Right atrium auricular region (tissue), 2 donors: ENCODE measurements around the gene MPHOSPH8. TPM values are rescaled to one million over a fixed set of nuclear protein-coding genes. Genes with fewer than 3 reads are reported as not detected.

Experiments
- DNase-seq: peaks from one replicate; pipeline ENCODE4 v3.0.0-alpha.2; 2019; ENCODE audit warnings: low spot score
- H3K27ac ChIP-seq, 2 donors: fragments of 200-600 bp; sonication (generic); 1 replicate in 1 of 2; 2 replicates in 1 of 2; pipeline ENCODE4 v1.5.1; 2016 to 2019
- H3K27me3 ChIP-seq, 2 donors: fragments of 200-600 bp; sonication (generic); one replicate each; pipeline versions ENCODE4 v1.5.1 to v1.6.0; 2017 to 2019
- H3K36me3 ChIP-seq: fragments of 200-600 bp; sonication (generic); one replicate; pipeline ENCODE4 v1.5.1; 2016
- H3K4me1 ChIP-seq, 2 donors: fragments of 200-600 bp; sonication (generic); one replicate each; pipeline versions ENCODE4 v1.5.1 to v1.6.0; 2017 to 2019
- H3K4me3 ChIP-seq, 2 donors: fragments of 200-600 bp; sonication (generic); 1 replicate in 1 of 2; 2 replicates in 1 of 2; pipeline ENCODE4 v1.5.1; 2017 to 2019; ENCODE audit warnings: mild to moderate bottlenecking in 1 of 2, moderate library complexity in 1 of 2
- H3K9me3 ChIP-seq, 2 donors: fragments of 200-600 bp; sonication (generic); one replicate each; pipeline ENCODE4 v1.5.1; 2019
- total RNA-seq, 2 donors: library from RNA; depleted of rRNA; stranded (reverse); fragments of >200 nt; gene quantifications; one replicate each; pipeline ENCODE4 v1.1.0, GENCODE V29; 2016
- TF ChIP-seq, protein P1 (sequence below), 2 donors: fragments of 200-600 bp; sonication (generic); IDR thresholded peaks; one replicate each; pipeline ENCODE4 v1.5.1; 2019; ENCODE audit warnings: antibody characterized with exemption in 2 of 2

Gene MPHOSPH8
- total RNA-seq, 2 donors from 2014 or later: 20.8 to 26.8 TPM

DNA sequence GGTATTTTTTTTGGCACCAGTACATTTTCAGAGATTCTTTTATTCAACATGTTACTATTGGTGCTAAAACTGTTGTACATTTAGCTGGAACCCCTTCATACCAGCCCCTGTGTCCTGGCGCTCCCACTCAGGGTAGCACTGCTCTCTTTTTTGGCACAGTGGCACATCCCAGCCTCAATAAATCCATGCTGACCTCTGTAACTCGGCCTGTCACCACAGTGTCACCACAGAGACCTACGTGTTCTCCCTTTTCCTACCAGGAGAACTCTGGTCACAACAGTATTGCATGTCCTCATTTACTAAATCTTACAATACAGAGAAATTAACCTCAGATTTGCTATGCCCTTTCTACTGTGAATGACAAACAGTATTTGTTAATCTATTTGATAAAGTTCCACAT, 10.2 kb downstream of the MPHOSPH8 start:
- Histone ChIP-seq H3K27ac (no peak overlapping the region), H3K4me3 (no peak overlapping the region), H3K4me1 (no peaks in the 10 kb centered on the region), H3K36me3 (peaks cover 37% of the 10 kb centered on the region), H3K9me3 (no peaks in the 10 kb centered on the region), H3K27me3 (no peaks in the 10 kb centered on the region)
- TF ChIP-seq, protein P1, sequence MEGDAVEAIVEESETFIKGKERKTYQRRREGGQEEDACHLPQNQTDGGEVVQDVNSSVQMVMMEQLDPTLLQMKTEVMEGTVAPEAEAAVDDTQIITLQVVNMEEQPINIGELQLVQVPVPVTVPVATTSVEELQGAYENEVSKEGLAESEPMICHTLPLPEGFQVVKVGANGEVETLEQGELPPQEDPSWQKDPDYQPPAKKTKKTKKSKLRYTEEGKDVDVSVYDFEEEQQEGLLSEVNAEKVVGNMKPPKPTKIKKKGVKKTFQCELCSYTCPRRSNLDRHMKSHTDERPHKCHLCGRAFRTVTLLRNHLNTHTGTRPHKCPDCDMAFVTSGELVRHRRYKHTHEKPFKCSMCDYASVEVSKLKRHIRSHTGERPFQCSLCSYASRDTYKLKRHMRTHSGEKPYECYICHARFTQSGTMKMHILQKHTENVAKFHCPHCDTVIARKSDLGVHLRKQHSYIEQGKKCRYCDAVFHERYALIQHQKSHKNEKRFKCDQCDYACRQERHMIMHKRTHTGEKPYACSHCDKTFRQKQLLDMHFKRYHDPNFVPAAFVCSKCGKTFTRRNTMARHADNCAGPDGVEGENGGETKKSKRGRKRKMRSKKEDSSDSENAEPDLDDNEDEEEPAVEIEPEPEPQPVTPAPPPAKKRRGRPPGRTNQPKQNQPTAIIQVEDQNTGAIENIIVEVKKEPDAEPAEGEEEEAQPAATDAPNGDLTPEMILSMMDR (IDR thresholded peaks at IDR 0.05): no peak
- no peak for DNase-seq

DNA sequence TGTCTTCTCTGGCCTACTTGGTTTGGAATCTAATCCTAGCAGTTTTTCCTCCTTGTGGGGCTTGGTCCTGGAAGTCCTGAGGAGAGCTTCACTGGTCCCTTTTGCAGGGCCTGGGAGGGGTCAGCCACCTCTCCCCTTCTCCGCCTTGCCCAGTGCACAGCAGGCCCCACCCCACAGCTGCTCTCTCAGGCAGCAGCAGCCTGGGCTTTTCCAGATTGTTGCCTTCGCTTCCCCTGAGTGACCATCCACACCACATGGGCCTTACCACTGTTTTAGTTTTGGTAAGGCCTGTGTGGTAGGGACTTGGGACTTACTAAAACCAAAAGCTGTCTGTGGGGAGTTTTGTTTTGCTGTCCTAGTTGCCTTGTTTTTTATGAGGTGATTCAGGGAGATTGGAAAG, 11.5 kb downstream of the MPHOSPH8 start:
- Histone ChIP-seq H3K4me3 (no peak overlapping the region), H3K27ac (no peak overlapping the region), H3K9me3 (no peaks in the 10 kb centered on the region), H3K4me1 (no peaks in the 10 kb centered on the region), H3K27me3 (no peaks in the 10 kb centered on the region), H3K36me3 (peaks cover 44% of the 10 kb centered on the region)
- no peak for DNase-seq
- TF ChIP-seq, protein P1 (IDR thresholded peaks at IDR 0.05): no peak

DNA sequence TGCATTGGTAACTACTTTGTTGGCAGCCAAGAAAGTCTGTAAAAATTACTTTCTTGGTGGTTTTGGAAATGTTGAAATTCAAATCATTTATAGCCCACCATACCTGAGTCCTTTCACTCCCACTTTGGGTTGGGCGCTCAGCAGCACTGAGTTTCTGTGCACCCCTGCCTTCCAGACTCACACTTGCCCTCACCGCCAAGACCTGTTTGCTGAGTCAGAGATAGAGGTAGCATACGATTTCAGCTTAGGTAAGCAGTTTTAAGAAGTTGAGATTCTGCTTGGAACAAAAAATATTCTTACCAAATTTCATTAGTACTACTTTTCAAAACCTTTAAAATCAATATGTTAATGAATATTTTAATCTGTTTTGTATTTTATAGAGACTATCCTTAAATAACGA, 12.6 kb downstream of the MPHOSPH8 start:
- Histone ChIP-seq H3K27me3 (no peaks in the 10 kb centered on the region), H3K4me3 (no peak overlapping the region)
- TF ChIP-seq, protein P1 (IDR thresholded peaks at IDR 0.05): no peak

DNA sequence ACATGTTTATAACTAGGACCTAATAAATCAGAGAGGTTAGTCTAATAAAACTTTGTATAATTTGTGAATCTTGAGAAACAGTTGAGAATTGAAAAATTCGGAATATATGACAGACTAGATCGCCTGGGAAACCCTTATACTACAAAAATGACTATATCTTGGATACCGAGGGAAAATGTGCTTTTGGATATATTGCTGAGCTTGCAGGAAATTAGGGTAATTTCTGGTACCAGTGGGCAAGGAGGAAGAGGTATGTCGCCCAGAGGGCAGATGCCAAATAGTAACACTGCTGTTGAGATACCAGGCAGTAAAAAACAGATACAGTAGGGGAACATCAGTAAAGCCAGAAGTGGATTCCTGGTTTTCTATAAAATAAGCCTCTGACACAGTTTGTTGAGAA, 17.3 kb downstream of the MPHOSPH8 start:
- Histone ChIP-seq H3K27me3 (no peaks in the 10 kb centered on the region), H3K9me3 (no peaks in the 10 kb centered on the region), H3K36me3 (peaks cover 30% of the 10 kb centered on the region), H3K27ac (no peak overlapping the region), H3K4me1 (no peaks in the 10 kb centered on the region), H3K4me3 (no peak overlapping the region)
- TF ChIP-seq, protein P1 (IDR thresholded peaks at IDR 0.05): no peak
- no peak for DNase-seq

More for the DNA sequence above, 12.6 kb downstream of the MPHOSPH8 start:
- H3K4me1 ChIP-seq: no peaks in the 10 kb centered on the region
- H3K9me3 ChIP-seq: no peaks in the 10 kb centered on the region
- H3K27ac ChIP-seq: no peak overlapping the region
- H3K36me3 ChIP-seq: peaks cover 55% of the 10 kb centered on the region
- no peak for DNase-seq

DNA sequence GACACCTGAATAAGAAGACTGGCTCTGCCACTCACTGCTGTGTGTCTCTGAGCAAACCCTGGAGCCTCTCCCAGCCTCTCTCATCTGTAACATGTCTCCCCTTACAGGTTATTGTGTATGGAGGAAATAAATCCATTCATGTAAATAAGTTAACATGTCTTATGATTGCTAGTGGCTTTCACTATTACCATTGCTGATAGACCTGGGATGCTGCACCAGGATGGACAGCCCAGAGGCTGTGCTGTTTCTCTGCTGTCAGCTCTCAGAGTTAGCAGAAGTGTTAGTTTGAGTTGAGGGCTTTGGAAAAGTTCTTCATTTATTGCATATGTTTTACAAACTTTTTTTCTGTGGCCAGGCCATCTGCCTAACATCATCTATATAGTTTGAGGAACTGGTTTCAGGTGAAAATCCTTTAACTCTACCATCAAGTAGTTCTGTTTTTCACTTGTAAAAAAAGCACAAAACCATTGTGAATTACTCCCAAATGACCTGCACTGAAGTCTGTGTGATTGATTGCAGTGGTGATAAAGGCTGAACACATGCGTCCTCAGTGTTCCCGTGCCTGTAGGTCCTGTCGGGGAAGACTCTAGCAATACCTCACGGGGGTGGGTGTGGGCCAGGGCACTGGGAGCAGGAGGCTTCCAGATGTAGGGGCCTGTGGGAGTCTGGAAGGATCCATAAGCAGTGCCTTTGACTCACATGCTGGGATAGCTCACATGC, 24.6 kb downstream of the MPHOSPH8 start:
- Histone ChIP-seq H3K9me3 (no peaks in the 10 kb centered on the region), H3K4me1 (no peaks in the 10 kb centered on the region), H3K27ac (no peak overlapping the region), H3K36me3 (peaks cover 48% of the 10 kb centered on the region), H3K4me3 (no peak overlapping the region), H3K27me3 (no peaks in the 10 kb centered on the region)
- no peak for DNase-seq
- TF ChIP-seq, protein P1 (IDR thresholded peaks at IDR 0.05): no peak

DNA sequence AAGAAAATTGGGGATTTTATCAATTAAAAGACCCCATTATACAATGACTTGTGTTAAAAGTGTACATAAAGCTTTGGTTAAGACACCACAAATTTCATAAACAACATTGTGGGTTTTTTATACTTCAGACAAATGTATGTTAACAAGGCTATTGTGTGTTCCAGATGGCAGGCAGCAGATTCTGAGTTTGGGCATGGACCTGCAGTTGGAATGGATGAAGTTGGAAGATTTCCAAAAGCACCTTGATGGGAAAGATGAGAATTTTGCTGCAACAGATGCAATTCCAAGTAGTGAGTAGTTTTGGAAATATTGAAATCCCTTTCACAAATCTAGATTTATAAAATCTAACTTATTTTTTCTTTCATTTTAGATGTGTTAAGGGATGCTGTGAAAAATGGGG, 25.4 kb downstream of the MPHOSPH8 start:
- H3K27ac ChIP-seq: no peak overlapping the region
- H3K9me3 ChIP-seq: no peaks in the 10 kb centered on the region
- no peak overlapping the region for H3K4me3 ChIP-seq
- TF ChIP-seq, protein P1 (IDR thresholded peaks at IDR 0.05): no peak
- H3K27me3 ChIP-seq: no peaks in the 10 kb centered on the region
- DNase-seq: no peak
- H3K36me3 ChIP-seq: peaks cover 56% of the 10 kb centered on the region
- no peaks in the 10 kb centered on the region for H3K4me1 ChIP-seq
